Stimulated activated CD4-positive, alpha-beta T cell treated with anti-CD3 and anti-CD28 coated beads, Interleukin-4, amount 100 ng/mL, for 24 hours (primary cell): ENCODE measurements around the gene KLHDC10.
"Not testable (repeated sequence)": the region's sequence is repeated elsewhere in the genome, so short reads cannot be mapped to it uniquely, and the experiment has no call there.

Source experiments
- DNase-seq: peaks from one replicate; pipeline ENCODE4 v3.0.0-alpha.2; 2020

The KLHDC10 gene

GRCh38 chr7:130162196-130162595 is 91.9 kb downstream of the KLHDC10 start:
- DNase-seq: no peak

- no peak for DNase-seq
Observed at GRCh38 chr7:130174237-130174959, 104.1 kb downstream of the KLHDC10 start.

- no peak for DNase-seq
Observed at GRCh38 chr7:130178251-130178650, 107.9 kb downstream of the KLHDC10 start.

GRCh38 chr7:130179631-130180030 is 109.3 kb downstream of the KLHDC10 start:
- no peak for DNase-seq

- peak; percentile 65 for DNase-seq
Observed at GRCh38 chr7:130180571-130181262, 110.4 kb downstream of the KLHDC10 start.

GRCh38 chr7:130181263-130181605 is 110.9 kb downstream of the KLHDC10 start:
- no peak for DNase-seq

- no peak for DNase-seq
Observed at GRCh38 chr7:130182990-130183389, 112.7 kb downstream of the KLHDC10 start.

GRCh38 chr7:130184349-130184748 is 114.0 kb downstream of the KLHDC10 start:
- DNase-seq: not testable (repeated sequence)
